Activated T-helper 17 cell treated with anti-CD3 and anti-CD28 coated beads, Interleukin-2, amount 50 U/mL, for 72 hours (primary cell): ENCODE results near the gene TBX5. TPM values are rescaled to one million over a fixed set of nuclear protein-coding genes. Genes with fewer than 3 reads are reported as not detected.

Experiments used
- ATAC-seq: fragments of 150-1000 bp; cut with Tn5 transposase; replicated peaks from 2 replicates; pipeline ENCODE4 v1.10.0; 2021; ENCODE audit warnings: mild to moderate bottlenecking, moderate library complexity
- H3K27ac Mint-ChIP-seq: one replicate; pipeline ENCODE4 v1.8.0; 2022; ENCODE audit warnings: mixed read lengths
- H3K27me3 Mint-ChIP-seq: one replicate; pipeline ENCODE4 v1.8.0; 2022; ENCODE audit warnings: mixed read lengths
- H3K36me3 Mint-ChIP-seq: one replicate; pipeline ENCODE4 v1.8.0; 2022; ENCODE audit warnings: low read depth, mild to moderate bottlenecking, mixed read lengths
- H3K4me1 Mint-ChIP-seq: one replicate; pipeline ENCODE4 v1.8.0; 2022; ENCODE audit warnings: mixed read lengths
- H3K4me3 Mint-ChIP-seq: one replicate; pipeline ENCODE4 v1.8.0; 2022; ENCODE audit warnings: mild to moderate bottlenecking, mixed read lengths
- H3K9me3 Mint-ChIP-seq: one replicate; pipeline ENCODE4 v1.8.0; 2022; ENCODE audit warnings: mixed read lengths
- total RNA-seq, 2 donors: library from RNA; stranded (reverse); gene quantifications; one replicate each; pipeline ENCODE4 v1.2.3, GENCODE V29; 2022

TBX5 gene
- total RNA-seq, result not detected

DNA sequence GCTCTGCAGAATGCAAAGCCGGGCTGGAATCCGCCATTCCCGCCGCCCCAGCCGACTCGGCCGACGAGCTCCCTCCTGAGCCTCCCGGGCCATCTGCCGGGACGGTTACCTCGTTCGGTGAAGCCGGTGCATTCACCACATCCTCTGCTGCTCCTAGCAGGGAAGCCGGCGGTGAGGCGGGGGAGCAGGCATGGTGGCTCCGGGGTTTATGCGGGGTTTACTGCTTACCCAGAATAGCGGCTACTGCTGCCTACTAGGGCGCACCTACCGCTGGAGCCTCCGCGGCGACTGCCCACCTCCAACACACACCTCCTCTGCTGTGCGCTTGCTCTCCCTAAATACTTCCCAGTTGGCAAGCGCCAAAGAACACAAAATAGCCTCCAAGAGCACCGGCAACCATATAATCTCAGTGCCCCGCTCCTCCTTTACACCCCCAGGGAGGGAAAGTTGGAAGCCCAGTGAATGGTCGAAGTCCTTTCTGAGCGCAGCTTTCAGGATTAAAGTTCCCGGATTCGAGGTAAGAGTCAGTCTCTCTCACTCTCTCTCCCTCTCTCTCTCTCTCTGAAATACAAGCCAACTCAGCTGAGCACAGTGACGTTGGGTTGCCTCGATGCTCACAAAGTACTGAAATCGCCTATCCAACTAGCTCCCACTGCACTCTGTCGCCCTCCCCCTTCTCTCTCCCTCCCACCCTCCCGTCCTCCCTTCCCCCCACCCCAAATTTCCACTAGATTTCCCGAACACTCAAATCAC is at the start of gene TBX5:
Gene TBX5, minus strand, starts transcription at position 626 of the 753 bp plus-strand sequence. CDS start 2,246 bp downstream, outside the sequence.
- H3K27me3 Mint-ChIP-seq, result peaks cover 74% of the 10 kb centered on the region
- H3K36me3 Mint-ChIP-seq, result no peaks in the 10 kb centered on the region
- H3K4me1 Mint-ChIP-seq, result peaks cover 7% of the 10 kb centered on the region
- no peak within 1 kb of the TSS for H3K27ac Mint-ChIP-seq
- H3K9me3 Mint-ChIP-seq, result peaks cover 4% of the 10 kb centered on the region
- H3K4me3 Mint-ChIP-seq, result no peak within 1 kb of the TSS
- ATAC-seq, result no peak

DNA sequence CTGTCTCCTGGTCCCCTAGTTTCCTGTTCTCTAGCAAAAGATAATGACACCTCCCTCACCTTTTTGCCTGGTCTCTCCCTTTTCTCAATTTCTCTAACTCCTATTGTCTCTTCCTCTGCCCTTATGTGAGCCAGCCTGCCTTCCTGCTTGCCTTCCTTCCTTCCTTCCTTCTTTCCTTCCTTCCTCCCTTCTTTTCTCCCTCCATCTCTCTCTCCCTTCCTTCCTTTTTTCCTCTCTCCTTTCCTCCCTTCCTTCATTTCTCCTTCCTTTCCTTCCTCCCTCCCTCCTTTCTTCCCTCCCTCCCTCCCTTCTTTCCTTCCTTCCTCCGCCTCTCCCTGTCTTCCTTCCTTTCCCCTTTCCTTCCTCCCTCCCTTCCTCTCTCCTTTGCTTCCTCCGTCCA is 45.7 kb upstream of the TBX5 start:
- Mint-ChIP-seq H3K4me3 (no peak overlapping the region), H3K9me3 (no peaks in the 10 kb centered on the region), H3K4me1 (no peaks in the 10 kb centered on the region), H3K36me3 (no peaks in the 10 kb centered on the region), H3K27ac (no peak overlapping the region), H3K27me3 (peaks cover 43% of the 10 kb centered on the region)
- ATAC-seq, result no peak

DNA sequence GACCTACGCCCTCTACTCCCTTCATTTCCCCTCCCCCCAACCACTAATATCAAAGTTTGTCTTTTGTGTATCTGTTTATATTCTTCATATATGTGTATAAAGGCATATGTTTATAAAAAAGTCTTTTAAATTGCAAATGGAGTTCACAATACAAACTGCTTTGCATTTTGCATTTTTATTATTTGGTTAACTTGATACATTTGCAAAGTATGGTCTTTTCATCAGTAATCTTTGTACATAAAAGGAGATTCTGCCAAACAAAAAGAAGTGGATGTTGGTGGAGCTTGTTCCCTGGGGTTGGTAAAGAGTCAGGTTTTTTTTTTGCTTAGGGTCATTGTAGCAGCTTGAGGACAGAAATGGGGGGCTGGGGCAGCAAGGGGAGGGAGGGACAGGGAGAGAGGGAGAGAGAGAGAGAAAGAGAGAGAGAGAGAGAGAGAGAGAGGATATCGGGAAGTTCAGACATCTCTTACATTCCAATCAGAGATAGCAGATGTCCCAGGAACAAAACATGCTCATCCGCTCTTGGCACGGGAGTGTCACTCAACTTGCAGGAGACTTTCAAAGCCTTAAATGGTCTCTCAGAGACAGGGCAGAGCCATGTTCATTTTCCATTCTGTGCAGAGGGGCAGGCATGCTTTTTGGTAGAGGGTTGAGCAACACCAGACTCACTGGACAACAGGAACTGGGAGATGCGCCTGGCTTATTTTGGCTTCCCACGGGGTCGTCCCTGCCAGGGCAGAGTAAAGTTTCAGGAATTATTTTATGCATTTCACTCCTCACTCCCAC is 44.8 kb upstream of the TBX5 start:
- H3K9me3 Mint-ChIP-seq, result no peaks in the 10 kb centered on the region
- no peaks in the 10 kb centered on the region for H3K4me1 Mint-ChIP-seq
- ATAC-seq, result no peak
- no peaks in the 10 kb centered on the region for H3K36me3 Mint-ChIP-seq
- peaks cover 48% of the 10 kb centered on the region for H3K27me3 Mint-ChIP-seq
- H3K27ac Mint-ChIP-seq, result no peak overlapping the region
- no peak overlapping the region for H3K4me3 Mint-ChIP-seq

DNA sequence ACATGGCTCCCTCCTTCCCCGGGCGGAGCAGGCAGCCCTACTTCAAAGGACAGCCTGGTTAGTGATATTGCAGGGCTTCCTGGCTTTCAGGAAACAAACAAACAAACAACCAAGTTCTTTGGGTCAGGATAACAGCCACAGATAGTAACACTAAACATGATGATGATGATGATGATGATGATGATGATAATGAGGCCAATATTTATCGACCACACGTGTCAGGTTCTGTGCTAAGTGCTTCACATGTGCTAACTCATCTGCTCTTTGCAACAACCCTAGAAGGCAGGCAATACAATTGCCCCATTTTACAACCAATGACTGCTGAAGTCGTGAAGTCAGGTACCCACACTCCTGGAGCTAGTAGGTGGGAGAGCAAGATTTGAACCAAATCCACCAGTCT is 44.1 kb upstream of the TBX5 start:
- Mint-ChIP-seq H3K4me3 (no peak overlapping the region), H3K9me3 (no peaks in the 10 kb centered on the region), H3K36me3 (no peaks in the 10 kb centered on the region)

DNA sequence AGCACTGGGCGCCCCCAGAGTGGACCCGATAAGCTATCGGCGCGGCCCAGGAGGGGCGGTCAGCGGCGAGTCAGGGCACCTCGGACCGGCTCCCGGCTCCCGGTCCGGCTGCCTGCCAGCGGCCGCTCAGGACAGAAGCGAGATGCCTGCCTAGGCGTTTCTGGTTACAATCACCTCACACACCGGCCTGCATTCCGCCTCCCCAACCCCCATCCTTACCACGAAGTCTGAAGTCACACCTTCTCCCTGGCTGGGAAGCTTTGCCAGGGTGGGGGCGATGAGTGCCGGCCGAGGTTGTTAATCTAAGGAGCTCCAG is 42.6 kb upstream of the TBX5 start:
- Mint-ChIP-seq H3K4me1 (no peaks in the 10 kb centered on the region), H3K36me3 (no peaks in the 10 kb centered on the region), H3K9me3 (no peaks in the 10 kb centered on the region), H3K27ac (no peak overlapping the region), H3K4me3 (no peak overlapping the region), H3K27me3 (peaks cover 59% of the 10 kb centered on the region)
- no peak for ATAC-seq

More for the DNA sequence above, 44.1 kb upstream of the TBX5 start:
- no peak for ATAC-seq
- peaks cover 49% of the 10 kb centered on the region for H3K27me3 Mint-ChIP-seq
- H3K4me1 Mint-ChIP-seq, result no peaks in the 10 kb centered on the region
- no peak overlapping the region for H3K27ac Mint-ChIP-seq

DNA sequence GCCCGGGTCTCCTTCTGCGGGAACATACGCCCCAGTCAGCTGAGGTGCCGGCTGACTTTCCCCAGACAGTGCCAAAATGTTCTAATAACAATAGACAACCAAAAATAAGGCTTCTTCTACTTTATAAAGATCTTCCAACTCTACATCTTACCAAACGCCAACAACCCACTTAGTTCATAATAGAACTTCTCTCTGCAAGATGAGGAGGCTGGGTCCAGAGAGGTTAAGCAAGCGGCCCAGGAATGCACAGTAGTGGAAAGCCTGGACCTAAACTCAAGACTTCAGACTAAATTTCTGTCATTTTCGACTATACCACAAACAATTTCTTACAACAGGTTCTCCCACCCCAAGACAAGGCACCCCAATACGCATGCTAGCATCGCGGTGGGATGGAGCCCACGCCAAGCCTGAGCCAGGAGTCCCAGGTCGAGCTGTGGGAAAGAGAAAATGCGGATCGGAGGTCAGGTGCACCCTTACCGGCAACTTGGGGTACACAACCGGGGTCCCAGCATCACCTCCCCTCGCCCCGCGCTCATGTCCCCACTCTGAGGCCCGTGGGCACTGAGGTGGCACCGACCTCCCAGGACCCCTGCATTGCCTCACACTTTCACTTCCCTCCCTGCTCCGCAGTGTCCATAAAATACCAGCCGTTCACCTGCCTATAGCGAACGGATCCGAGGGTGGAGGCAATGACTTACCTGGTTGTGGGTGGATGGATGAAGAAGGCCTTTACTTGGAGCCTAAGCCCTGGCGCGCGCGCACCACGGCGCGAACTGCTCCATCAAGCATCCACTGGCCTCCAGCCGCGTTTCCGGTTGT is 42.1 kb upstream of the TBX5 start:
- peaks cover 64% of the 10 kb centered on the region for H3K27me3 Mint-ChIP-seq
- H3K9me3 Mint-ChIP-seq, result no peaks in the 10 kb centered on the region
- no peaks in the 10 kb centered on the region for H3K36me3 Mint-ChIP-seq
- no peak overlapping the region for H3K4me3 Mint-ChIP-seq
- no peak for ATAC-seq
- no peaks in the 10 kb centered on the region for H3K4me1 Mint-ChIP-seq
- no peak overlapping the region for H3K27ac Mint-ChIP-seq

DNA sequence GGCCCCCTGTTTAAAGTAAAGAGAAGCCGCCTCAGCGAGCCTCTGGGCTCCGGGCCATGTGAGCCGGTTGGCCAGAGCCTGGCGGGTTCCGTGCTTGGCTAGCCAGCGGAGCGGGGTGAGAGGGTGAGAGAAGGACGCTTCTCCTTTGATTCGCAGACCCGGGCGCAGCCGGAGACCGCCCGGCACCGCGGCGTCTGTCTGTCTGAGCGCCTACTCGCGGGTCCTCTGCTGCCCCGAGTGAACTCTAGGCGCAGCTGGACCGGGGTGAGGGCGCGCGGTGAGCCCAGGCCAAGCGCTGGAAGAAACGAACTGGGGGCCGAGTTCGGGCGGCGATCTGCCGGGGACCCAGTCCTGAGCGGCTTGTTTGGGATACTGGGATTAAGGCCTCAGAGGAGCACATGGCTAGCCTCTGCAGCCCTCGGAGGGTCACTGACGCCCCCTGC is 41.4 kb upstream of the TBX5 start:
- no peaks in the 10 kb centered on the region for H3K36me3 Mint-ChIP-seq
- no peaks in the 10 kb centered on the region for H3K9me3 Mint-ChIP-seq
- H3K27me3 Mint-ChIP-seq, result peaks cover 68% of the 10 kb centered on the region
- no peaks in the 10 kb centered on the region for H3K4me1 Mint-ChIP-seq
- H3K27ac Mint-ChIP-seq, result no peak overlapping the region
- H3K4me3 Mint-ChIP-seq, result no peak overlapping the region
- no peak for ATAC-seq

DNA sequence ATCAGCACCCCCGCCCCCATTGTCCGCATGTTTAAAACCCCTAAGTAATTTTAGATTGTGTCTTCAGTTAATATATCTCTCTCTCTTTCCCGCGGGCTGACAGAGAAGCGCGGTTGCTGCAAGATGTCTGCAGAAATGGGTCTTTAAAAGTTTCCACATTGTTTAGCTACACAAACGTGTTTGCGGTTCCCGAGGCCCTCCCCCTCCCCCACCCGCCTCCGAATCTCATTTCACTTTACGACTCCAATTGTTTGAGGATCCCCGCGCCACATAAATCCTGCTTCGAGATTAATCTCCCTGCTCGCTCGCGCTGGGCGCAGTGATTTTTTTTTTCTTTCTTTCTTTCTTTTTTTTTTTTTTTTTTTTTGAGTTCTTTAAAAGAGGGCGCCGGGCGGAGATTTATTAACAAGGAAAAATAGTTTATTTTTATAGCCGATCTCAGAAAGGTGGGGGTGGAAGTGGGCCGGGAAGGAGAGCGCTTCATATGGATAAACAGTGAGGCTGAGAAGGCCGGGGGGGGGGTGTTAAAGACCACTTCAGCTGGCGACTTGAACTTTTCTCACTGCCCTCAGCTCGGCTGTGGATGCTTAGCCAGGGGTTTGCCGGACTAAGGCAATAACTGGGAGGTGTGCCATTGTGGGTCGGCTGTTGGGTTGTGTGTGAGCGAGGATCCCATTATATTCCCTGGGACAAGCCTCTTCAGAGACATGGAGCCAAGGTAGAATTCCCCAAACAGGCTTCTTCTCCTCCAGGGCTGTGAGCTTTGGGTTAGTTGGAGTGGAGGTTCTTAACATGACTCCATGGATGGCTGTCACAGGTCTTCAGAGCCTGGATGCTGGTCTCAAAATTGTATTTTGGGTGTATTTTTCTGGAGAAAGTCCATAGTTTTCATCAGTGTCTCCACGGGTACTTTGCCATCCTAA is 39.7 kb upstream of the TBX5 start:
- Mint-ChIP-seq H3K27me3 (peaks cover 65% of the 10 kb centered on the region), H3K4me3 (no peak overlapping the region), H3K4me1 (no peaks in the 10 kb centered on the region), H3K27ac (no peak overlapping the region), H3K36me3 (no peaks in the 10 kb centered on the region), H3K9me3 (no peaks in the 10 kb centered on the region)
- no peak for ATAC-seq

DNA sequence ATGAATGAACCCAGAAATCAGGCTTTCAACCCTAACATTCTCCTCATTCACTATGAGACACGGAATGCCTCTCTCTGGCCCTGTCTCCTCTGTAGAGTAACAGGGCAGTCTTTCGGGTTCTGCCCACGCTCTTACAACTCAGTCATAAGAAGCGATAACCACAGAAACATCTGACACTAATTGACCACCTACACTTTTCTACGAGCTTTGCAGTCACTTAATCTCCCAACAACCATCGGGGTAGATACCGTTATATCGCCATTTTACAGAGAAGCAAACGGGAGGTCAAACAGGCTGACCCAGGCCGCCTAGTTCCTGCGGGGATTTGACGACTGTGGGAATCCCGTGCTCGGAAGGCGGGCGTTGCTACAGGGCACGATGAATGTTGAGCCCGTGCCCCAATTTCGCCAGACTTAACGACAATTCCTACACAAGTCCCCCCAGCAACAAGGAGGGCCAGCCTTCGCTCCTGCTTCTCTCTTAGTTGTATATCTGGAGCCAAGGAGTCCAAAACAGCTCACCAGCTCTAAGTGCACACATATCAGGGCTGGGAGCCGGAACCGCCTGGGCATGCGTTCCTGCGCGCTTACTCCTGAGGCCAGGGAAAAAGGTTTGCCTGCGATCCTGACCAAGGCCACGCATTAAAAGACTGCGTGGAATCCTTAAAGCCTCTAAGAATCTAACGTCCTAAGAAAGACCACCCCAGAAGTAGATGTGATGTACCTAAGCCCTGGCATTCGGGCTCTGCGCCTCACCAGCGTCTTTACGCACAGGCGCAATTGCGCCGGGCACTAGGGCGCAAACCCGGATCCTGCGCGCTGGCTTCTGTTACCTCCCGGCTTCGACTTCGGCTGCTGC is 38.7 kb upstream of the TBX5 start:
- no peak overlapping the region for H3K27ac Mint-ChIP-seq
- ATAC-seq, result no peak
- H3K36me3 Mint-ChIP-seq, result no peaks in the 10 kb centered on the region
- no peaks in the 10 kb centered on the region for H3K4me1 Mint-ChIP-seq
- peaks cover 64% of the 10 kb centered on the region for H3K27me3 Mint-ChIP-seq
- H3K9me3 Mint-ChIP-seq, result no peaks in the 10 kb centered on the region
- no peak overlapping the region for H3K4me3 Mint-ChIP-seq

DNA sequence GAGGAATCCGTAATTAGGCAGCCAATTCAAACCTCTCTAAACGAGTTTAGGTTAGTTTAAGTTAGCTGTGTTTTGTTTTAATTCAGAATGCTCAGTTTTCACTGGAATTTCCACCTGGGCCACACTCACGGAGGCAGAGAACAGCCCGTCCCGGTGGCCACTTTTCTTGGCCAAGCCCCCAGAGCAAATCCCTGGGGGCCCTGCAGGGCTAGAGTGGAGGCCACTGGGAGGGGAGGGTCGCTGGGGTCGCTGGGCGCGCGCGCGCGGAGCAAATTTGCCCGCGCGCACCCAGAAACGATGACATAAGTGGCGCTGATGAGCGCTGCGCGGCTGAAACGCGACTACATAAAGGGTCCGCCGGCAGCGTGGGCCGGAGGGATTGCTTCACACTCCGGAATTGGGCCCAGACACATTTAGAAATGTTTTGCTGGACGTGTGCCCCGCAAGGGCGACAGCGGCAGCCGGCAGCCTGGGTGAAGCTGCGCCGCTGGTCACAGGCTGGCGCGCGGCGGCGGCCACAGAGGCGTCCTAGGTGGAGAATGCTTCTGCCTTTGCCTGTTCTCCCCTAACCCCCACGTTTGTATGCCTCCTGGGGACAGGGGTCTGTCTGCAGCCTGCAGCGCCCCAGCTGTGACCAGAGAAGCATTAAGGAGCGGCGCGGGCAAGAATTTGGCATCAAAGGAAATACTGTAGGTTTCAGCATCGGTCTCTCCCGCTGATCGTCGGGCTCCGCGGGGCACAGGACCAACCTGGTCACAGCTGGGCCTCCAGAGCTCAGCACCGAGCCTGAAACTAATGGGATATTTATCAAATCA is 37.9 kb upstream of the TBX5 start:
- Mint-ChIP-seq H3K4me3 (no peak overlapping the region), H3K9me3 (no peaks in the 10 kb centered on the region), H3K27ac (no peak overlapping the region), H3K36me3 (no peaks in the 10 kb centered on the region), H3K4me1 (no peaks in the 10 kb centered on the region), H3K27me3 (peaks cover 61% of the 10 kb centered on the region)
- no peak for ATAC-seq

DNA sequence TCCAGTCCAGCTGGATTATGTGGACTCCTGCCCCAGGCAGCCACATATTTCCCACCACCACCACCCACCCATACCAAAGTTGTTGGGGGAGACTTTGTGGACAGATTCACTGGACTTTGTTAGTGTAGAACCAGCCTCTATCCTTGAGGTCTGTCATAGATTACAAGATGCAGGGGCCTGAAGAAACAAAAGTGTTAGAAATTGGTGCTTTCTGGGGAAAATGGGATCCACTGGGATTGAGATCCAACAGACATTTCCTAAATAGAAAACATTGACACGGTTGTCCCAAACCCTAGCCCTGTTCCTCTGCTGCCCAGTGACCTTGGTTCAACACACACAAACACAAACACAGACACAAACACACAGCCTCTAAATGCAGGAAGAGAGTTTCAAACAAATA is 36.6 kb upstream of the TBX5 start:
- Mint-ChIP-seq H3K36me3 (no peaks in the 10 kb centered on the region), H3K27me3 (peaks cover 63% of the 10 kb centered on the region), H3K4me1 (no peaks in the 10 kb centered on the region), H3K9me3 (no peaks in the 10 kb centered on the region), H3K4me3 (no peak overlapping the region), H3K27ac (no peak overlapping the region)
- no peak for ATAC-seq

DNA sequence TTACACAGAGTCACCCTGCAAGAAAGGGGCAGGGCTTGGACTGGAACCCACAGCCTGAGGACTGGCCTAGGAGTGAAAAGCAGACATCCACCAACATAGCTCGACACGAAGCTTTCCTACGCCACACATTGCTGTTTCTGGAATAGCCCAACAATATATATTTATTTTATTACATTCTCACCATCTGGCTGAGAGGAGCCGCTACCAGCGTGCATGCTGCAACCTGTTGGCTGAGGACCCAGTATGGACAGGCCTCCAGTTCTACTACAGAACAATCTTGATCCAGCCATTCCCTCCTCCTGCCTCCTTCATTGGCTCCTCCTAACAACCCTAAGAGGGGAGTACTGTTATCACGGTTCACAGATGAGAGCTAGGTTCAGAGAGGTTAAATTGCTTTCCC is 35.6 kb upstream of the TBX5 start:
- H3K9me3 Mint-ChIP-seq, result no peaks in the 10 kb centered on the region
- peaks cover 60% of the 10 kb centered on the region for H3K27me3 Mint-ChIP-seq
- H3K27ac Mint-ChIP-seq, result no peak overlapping the region
- H3K36me3 Mint-ChIP-seq, result no peaks in the 10 kb centered on the region
- no peak for ATAC-seq
- H3K4me3 Mint-ChIP-seq, result no peak overlapping the region
- no peaks in the 10 kb centered on the region for H3K4me1 Mint-ChIP-seq

DNA sequence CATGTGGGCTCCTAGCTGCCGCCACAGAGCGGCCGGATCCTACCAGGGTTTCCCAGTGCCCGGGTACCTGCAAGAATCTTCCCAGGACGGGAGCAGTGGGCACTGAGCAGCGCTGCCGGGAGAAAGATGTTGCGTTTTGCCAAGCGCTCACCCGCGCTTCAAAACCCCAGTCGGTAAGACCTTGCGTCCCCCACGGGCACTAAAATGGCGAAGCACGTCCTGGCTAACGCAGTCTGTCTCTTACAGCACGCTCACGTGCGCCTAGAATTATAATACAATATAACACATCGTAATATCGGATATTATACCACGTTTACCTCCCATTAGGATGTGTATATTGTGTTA is 35.1 kb upstream of the TBX5 start:
- peaks cover 60% of the 10 kb centered on the region for H3K27me3 Mint-ChIP-seq

More for the DNA sequence above, 35.1 kb upstream of the TBX5 start:
- H3K36me3 Mint-ChIP-seq, result no peaks in the 10 kb centered on the region
- H3K4me1 Mint-ChIP-seq, result no peaks in the 10 kb centered on the region
- no peak overlapping the region for H3K27ac Mint-ChIP-seq
- H3K9me3 Mint-ChIP-seq, result no peaks in the 10 kb centered on the region
- ATAC-seq, result no peak
- H3K4me3 Mint-ChIP-seq, result no peak overlapping the region
